Left forelimb (tissue), 1 donor: ENCODE data around the gene MYOF.
A peak's percentile ranks its signal among the peaks of the same experiment; 100 is the strongest.
"Not testable (repeated sequence)": the region's sequence is repeated elsewhere in the genome, so short reads cannot be mapped to it uniquely, and the experiment has no call there.

Source experiments
- DNase-seq: peaks from one replicate; pipeline ENCODE4 v3.0.0-alpha.2; 2018; ENCODE audit warnings: low spot score

Gene MYOF

DNA sequence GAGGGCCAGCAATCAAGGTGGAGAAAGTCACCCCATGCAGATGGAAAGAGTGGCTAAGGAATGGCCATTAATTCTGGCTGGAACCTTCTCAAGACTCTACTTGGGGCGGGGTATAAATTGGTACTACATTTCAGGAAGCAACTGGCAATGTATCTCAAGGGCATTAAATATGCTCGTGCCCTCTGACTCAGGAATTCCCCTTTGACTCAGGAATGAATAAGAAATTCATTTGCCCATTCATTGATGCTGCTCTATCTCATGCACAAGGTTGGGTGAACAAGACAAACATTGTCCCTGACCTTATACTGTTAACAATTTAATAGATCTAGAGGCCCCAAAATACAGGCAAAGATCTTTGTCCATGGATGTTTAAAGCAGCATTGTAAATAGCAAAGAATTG is 188.1 kb downstream of the MYOF start:
- no peak for DNase-seq

DNA sequence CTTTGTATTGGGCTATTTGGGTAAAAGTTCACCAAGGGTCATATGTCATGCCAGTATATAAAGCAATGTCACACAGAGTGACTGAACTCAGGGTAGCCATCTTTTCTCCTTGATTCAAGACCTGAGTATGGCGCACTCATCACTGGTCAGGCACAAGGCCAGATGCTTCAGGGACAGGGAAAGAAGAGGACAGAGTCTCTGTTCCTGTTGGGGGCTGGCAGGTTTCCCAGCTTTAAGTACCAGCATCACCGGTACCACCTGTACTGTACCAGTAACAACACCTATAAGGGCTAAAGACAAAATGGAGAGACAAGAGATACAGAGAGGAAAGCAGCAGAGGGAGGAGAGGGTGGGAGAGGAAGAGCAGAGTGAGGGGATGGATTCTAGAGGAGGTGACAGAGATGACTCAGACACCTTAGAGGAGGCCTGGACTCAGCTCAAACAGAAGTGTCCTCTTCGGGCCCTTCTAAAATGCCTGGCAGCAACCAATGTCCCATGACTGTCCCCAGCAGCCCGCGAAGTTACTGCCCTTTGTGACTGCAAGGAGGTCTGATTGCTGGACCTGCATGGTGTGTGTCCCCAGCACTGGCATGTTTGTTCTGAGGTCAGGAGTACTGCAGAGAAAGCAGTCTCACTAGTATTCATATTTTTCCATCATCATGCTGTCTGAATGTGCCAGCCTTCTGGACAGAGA is 191.3 kb downstream of the MYOF start:
- DNase-seq = no peak

- DNase-seq = peak; percentile 83
These were observed 193.2 kb downstream of the MYOF start for GRCh38 chr10:93288679-93289634.

DNA sequence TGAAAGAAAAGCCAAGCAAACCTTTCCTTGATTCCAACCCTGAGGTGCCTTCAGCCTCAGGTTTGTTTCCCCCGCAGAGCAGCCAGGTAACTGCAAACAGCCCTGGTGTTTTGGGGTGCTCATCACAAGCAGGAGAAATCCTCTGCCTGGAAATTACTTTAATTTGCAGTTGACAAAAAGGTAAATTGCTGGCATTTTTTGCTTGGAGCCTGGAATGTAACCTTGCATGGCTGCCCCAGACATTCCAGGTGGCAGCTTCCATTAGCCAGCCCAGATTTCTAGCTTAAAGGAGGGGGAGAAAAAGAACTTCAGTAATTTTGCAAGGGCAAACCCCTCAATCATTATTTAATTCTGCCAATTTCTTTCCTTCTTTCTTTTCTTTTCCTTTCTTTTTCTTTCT is 194.4 kb downstream of the MYOF start:
- no peak for DNase-seq

GRCh38 chr10:93284246-93284645 is 197.9 kb downstream of the MYOF start:
- not testable (repeated sequence) for DNase-seq

DNA sequence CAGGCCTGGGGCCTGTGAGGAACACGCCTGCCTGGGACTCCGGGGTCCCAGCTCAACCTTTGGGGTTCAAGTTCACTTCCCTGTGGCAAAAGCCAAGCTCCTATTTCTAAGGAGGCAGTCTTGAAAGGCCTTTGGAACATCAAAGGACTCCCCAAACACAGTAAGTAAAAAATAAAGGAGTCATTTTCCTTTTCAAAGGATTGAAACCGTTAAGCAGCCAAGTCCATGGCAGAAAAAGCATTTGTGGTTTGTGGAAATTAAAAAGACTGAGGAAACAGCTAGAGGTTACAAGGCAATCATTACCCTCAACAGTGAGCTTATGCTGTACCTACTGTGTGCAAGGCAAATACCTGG is 200.8 kb downstream of the MYOF start:
- DNase-seq = no peak

DNA sequence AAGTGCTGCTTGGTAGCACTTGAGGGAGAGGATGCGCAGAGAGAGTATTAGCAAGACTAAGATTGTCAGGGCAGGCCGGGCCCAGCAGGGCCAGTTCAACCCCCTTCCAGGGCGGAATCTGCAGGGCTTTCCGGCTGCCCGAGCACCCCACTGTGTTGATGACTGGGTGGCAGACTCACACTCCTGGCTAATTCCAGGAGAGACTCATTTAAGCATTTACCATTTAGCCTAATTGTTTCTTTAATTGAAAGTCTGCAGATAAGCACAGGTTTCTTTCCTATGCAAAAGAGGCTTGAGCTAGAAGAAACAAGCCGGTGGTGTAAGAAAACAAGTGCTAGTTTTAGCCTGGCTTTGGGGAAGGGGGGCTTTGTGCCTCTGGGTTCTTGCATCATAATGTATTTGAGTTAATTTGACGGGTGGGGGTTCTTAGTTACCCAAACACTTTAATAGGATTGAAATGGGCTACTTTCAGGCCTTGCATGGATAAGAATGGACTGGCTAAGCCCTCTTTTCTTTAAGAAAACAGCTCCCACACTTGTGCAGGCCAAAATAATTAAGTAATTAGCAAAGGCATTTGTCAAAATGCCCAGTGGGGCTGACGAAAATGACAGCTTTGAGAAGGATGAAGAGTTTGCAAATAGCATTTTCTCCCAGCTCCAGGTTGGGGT is 201.3 kb downstream of the MYOF start:
- no peak for DNase-seq

DNA sequence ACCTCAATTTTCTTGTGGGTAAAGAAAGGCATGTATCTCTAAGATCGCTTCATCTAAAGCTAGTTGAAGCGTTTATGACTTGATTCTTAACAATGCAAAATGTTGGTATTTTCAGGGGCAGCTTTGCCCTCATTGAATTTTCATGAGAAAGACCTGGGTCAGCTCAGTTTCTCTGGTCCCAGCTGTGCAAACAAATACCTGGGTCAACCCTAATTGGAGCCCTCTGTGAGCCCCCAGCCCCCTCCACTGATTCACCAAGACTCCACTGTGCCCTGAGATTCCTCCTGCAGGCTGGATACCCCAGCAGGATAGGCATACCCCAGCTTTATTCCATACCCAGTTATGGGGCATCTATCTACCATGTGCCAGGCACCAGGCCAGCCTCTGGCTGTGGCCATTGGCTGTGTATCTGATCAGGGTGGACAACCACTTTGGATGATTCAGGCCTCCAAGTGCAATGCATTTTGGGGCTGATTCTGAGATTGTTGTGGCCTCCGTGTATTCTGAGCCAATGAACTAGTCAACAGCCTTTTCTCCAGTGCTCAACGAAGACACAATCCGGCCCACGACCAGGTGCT is 201.9 kb downstream of the MYOF start:
- DNase-seq = no peak

DNA sequence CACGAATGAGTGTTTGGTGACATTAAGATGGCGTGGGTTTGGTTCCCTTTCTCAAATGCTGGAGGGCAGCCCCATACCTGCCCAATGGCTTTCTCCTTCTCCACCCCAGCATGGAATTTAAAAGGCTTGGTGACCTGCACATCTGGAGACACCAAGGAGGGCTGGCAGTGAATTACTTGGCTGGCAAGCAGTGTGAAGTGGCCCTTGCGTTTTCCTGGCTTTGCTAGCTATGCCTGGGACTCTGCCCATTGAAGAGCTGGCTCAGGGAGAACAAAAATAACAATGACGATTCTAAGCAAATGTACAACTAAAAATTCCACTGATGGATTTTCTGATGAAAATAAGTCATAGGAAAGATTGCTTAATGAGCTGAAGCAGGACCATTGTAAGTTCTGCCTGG is 204.8 kb downstream of the MYOF start:
- no peak for DNase-seq

GRCh38 chr10:93274419-93274818 is 207.7 kb downstream of the MYOF start:
- no peak for DNase-seq

- no peak for DNase-seq
These were observed 209.1 kb downstream of the MYOF start for GRCh38 chr10:93272884-93273675.

DNA sequence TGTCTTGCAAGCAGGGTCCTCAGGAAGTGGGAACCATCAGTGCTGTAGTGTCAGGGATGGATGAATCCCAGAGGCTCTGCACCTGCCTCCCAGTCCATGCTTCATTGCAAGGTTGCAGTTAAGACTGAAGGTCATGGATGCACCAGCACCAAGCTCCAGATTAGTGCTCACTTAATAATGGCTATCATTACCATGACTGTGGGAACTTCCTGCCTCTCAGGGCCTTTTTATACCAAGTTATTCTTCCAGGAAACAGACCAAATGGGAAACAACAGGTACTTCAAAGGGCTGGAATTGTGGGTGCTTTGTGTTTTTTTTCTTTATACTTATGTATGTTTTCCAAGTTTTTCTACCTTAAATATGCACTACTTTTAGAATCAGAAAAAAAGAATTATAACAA is 210.8 kb downstream of the MYOF start:
- DNase-seq = no peak

DNA sequence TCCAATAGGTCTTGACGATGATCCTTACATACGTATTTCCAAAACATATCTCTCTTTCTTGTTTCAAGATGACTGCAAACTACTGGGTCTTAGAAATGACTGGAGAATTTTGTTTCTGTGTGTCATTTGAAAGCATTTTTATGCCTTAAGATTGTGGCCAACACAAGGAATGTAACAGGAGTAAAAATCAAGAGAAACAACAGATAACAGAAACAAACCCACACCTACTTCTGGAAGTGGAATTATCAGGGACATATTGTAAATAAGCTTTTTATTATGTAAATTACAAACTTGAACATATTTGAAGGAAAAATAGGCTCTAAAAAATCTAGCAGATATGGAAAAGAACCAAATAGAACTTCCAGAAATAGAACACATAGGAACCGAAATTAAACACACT is 212.9 kb downstream of the MYOF start:
- DNase-seq = no peak

DNA sequence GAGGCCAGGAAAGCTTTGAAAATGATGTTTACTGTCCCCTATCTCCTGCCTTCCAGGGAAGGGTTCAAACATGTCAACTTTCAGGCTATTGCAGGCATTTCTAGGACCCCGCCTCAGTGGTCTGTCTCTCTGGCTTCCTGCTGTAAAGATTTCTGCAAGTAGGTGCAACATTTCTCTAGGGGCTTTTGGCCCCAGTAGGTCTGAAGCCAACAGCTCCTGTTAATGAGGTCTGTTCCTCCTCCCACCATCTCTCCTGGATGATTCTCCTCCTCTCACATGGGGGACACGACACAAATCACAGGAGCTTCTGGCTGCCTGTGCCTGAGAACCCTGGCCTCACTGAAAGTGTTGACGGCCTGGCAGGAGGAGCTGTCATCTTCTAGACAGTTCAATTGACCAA is 214.1 kb downstream of the MYOF start:
- DNase-seq = no peak

DNA sequence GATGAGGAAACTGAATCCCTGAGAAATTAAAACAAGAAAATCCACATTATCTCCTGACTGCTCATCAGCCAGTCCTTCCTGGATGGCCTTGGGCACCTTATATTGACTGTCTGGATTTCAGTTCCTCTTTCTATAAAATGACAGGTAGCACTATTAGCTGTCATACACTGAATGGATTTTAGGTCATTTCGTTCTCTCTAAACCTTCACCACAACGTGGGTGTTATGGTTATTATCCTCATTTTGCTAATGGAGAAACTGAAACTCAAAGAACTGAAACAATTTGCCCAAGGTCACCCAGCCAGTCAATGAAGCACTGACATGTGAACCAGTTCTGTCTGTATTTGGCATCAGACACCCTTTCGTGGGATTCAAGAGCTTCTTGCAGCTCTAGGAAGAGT is 214.6 kb downstream of the MYOF start:
- DNase-seq = no peak

- no peak for DNase-seq
These were observed 215.3 kb downstream of the MYOF start for GRCh38 chr10:93266858-93267257.

- DNase-seq = no peak
These were observed 220.0 kb downstream of the MYOF start for GRCh38 chr10:93261961-93262610.

GRCh38 chr10:93261089-93261488 is 221.0 kb downstream of the MYOF start:
- DNase-seq = no peak

GRCh38 chr10:93259126-93259525 is 223.0 kb downstream of the MYOF start:
- DNase-seq = no peak
